ENCODE measurements around the gene CCN5.
"Not testable (repeated sequence)": the region's sequence is repeated elsewhere in the genome, so short reads cannot be mapped to it uniquely, and the experiment has no call there.

Gene CCN5

DNA sequence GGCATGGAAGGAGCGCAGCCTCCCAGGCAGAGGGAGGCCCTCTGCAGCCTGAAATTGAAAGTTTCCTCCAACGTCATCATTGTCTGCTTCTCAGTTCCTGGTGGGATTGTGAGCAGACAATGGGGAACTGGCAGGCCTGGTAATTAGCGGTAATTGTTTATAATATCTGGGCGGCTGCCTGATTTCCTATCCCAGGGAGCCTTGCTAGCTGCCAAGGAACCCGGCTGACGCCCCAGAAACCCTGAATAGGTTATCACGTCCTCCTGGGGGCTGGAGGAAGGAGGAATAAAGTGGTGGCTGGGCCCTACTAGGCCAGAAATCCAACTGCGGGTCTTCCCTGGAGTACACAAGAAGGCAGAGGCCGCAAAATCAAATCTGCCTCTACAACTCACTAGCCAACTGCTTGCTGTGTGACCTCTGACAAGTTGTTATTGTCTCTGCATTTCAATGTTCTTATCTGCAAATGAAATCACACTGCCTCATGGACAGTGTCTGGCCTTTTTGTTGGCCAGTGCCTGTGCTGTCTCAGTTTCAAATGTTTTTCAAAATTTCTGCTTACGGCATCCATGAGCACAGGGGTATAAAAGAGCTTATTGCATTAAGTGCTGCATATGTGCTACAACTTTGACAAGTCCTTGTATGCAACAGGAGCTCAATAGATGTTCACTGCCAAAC lies 47.4 kb downstream of the CCN5 start:
- DNase-seq, result no peak

DNA sequence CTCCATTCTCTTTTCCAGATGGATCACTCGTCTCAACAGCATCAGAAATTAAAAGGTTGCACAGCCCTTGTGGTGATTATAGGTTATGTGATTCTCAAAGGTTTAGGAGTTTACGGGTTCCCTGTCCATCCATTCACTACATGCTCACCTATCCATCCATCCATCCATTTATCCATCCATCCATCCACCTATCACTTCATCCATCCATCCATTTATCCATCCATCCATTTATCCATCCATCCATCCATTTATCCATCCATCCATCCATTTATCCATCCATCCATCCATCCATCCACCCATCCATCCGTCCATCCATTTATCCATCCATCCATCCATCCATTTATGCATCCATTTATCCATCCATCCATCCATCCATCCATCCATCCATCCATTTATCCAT lies 48.6 kb downstream of the CCN5 start:
- not testable (repeated sequence) for DNase-seq

DNA sequence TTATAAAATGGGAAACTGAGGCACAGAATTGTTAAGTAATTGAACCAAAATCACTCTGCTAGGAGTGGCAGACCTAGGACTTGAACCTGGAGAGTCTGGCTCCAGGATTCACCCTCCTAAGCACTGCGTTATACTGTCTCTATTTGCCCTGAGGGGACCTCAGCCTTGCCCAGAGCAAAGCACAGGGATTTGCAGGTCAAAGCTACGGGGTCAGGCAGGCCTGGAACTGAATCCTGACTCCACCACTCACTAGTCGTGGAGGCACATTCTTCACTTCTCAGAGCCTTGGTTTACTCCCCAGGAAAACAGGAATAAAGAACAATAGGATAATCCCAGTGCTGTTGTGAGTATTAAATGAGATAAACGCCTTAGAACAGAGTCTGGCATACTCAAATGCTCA lies 49.9 kb downstream of the CCN5 start:
- no peak for DNase-seq

DNA sequence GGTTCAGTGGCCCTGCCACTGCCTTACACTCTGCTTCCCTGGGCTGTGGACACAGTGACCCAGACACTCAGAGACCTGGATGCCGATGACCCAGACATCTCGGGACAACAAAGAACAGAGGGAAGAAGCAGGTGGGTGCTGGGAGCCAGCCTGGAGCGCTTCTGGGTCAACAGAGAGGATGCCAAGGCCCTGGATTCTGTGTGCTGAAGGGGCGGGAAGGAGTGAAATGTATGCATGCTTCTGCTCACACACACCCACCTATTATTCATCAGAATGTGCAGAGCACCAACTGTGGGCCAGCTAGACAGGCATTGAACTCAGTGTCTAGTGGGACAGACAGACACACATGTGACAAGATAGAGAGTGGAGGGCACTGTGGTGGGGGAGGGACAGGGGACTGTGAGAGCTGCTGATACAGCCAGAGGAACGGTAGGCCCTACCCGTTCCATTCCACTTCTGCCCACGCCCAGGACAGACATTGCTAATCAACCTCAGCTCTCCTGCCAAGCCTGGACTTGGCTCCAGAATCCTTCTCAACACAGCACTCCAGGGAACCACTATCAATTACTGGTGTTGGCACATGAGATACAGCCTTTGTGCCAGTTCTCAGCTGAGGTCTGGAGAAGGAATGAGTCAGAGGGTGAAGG lies 50.7 kb downstream of the CCN5 start:
- no peak for DNase-seq

DNA sequence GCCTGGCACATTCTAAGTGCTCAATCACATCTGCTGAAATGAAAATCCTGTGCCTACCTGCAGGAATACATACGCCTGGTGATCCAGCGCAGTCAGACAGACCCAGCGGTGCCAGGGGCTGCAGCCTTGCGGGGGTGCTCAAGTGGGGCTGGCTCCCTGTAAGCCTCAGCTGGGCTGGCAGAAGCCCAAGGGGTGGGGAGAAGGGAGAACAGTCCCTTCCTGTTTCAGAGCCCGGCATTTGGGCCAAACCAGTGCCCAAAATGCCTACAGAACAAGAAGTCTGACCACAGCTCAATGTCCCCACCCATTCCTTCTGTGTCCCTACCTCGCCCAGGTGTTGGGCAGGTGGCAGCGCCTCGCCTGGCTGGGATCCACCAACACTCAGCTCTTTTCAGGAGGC lies 53.1 kb downstream of the CCN5 start:
- DNase-seq, result no peak

DNA sequence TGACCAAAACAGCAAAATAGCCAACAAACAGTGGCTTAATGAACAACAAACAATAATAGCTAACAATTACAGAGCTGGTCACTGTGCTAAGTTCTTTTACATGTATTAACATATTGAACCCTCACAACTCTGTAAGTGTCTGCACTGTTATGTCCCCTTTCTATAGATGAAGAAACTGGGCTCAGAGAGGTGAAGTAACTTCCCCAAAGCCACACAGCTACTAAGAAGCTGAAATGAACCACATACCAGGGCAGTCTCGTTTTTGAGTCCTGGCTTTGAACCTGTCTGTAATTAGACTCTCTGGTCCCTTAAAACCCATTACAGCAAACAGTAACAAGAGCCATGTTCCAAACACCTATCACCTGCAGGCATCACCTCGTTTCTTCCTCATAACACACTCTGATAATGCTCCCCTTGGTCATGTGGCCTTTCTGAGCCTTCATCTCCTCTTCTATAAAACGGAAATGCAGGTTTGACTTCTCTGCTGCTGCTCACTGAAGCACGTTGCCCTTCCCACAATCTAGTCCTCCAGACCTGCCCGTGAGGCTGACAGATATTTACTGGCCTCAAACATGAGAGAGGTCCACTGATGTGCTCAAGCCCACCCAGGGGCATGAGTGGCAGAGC lies 53.8 kb downstream of the CCN5 start:
- DNase-seq, result no peak

DNA sequence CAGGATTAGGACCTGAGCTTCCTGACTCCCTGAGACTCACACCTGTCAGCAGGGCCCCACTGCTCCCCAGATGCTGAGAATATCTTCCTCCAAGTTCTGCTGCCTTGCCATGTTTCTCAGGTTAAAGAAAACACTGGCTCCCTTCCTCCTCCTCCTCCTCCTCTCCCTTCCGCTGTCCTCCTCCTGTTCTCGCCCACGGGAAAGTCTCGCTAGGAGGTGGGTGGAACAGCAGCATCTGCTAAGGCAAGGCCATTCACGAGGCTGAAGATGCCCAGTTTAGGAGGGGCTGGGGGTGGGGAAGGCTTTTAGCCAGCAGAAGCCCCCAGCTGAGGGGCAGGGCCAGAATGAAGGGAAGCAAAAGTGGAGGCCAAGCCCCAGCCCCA lies 54.3 kb downstream of the CCN5 start:
- DNase-seq, result no peak

DNA sequence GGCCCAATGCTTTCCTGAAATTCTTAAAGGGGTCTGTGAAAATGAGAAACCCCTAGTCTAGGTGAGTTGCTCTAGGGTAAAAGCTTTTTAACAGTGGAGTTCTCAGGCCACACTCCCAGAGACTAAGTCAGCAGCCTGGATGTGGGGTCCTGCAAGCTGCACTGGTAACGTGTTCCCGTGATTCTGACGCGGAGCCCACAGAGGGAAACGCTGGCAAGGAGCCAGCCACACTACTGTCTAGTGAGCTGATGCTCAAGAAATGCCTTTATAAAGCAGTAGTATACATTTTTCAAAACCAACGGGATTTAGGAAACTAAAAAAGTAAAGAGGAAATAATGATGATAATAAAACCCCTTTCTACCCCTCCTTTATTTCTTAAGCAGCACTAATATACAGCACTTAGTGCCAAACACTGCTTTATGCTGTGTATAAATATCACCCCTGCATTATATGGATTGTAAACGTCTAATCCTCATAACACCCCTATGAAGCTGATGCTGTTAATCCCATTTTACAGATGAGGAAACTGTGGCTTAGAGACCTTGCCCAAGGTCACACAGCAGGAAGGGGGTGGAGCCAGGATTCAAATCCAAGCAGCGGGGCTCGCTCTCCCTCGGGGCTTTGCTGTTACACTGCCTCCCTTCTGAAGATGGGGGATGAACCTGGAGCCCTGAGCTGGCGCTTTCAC lies 55.5 kb downstream of the CCN5 start:
- DNase-seq, result no peak

DNA sequence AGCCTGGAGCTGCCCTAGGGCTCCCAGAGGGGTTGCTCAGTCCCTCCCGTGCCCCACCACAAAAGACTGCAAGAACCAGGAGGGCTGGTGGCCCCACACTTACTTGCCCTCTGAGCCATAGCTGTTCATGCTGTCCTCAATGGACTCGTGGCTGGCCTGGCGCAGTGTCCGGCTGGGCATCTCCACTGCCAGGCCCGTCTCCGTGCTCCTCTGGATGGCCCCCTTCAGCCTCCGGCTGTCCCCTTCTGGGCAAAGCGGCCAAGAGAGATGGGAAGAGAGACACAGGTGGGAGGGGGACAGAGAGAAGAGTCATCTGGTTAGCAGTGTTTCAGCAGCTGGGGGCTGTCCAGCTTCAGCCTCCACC lies 56.0 kb downstream of the CCN5 start:
- DNase-seq, result no peak

DNA sequence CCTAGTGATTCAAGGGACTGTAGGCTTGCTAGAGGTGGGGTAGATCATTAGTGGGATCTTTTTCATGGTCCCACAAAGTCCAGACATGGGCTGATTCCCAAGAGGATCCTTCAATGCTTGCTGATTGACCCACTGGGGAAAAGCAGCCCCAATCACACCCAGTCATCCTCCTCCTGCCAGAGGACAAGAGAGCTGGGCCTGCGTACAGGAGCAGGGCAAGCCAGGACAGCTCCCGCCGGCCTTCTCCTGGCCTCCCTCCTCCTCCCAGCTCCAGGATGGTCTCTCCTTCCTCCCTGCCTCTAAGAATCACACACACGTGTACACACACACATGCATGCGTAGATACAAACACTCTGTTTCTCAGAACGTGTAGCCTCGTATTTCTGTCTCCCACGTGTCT lies 57.5 kb downstream of the CCN5 start:
- DNase-seq, result no peak

DNA sequence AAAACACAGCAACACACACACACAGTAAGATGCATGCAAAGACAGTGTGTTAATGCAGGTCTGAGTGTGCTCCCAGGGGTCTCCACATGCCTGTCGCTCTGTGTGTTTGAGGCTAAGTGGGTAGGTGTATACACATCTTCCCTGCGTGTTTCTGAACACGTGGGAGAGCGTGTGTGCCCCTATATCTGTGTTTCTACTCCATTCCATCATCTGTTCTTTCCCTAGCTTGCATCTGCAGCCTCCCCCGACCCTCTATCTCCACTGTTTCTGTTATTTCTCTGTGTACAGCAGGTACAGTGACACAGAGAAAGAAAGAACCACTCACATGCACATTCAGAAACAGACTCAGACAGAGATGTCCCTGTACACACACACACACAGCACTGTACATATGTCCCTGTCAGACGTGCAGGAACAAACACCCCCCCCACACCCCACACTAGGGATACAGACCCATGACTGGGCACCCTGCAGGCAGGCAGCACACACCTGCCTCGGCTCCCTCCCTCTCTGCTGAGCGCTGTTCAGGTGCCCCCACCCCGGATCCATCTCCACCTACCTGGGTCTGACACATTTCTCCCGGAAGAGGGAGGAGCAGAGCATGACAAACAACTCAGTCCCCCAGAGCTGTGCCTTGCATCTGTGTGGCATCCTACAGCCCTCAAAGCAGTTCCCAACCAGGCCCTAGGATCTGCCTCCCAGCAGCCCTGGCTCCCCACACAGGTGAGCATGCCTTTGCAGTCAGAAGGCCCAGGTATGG lies 58.1 kb downstream of the CCN5 start:
- no peak for DNase-seq

DNA sequence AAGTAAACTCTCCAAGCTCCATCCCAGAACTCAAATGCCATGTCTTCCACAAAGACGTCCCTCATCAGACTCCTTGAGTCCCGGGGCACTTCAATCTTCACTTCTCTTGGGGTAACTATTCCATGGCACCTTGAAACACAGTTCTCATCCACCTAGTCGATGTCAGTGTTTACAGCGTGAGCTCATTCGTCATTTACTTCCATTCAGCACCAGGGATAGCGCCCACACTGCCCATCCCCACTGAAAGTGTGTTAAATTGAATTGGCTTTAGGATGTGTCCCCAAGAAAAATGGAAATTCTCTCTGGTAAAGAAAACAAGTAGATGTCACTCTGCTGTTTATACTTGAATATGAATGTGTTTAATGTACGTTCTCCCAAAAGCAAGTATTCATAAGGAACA lies 61.8 kb downstream of the CCN5 start:
- no peak for DNase-seq

All from CD4-positive, alpha-beta T cell treated with Interferon gamma for 1 hour (primary cell).